ENCODE data around the gene AFF4. TPM values are rescaled to one million over a fixed set of nuclear protein-coding genes. Genes with fewer than 3 reads are reported as not detected.

Gene AFF4
- total RNA-seq, 1 donor from 2014 or later = 87.4 TPM

GRCh38 chr5:132868754-132869153 is 94.7 kb downstream of the AFF4 start:
- H3K27ac Mint-ChIP-seq (ENCODE audit: unreplicated experiment) = peak overlapping the region; percentile 54
- H3K4me1 Mint-ChIP-seq (ENCODE audit: unreplicated experiment) = peaks cover 20% of the 10 kb centered on the region
- no peaks in the 10 kb centered on the region for H3K9me3 Mint-ChIP-seq (ENCODE audit: unreplicated experiment)
- H3K36me3 Mint-ChIP-seq (ENCODE audit: low read depth, unreplicated experiment) = peaks cover 10% of the 10 kb centered on the region
- no peak for DNase-seq (ENCODE audit: low spot score)
- TF ChIP-seq CTCF (IDR thresholded peaks at IDR 0.05; ENCODE audit: unreplicated experiment) = no peak
- peaks cover 14% of the 10 kb centered on the region for H3K27me3 Mint-ChIP-seq (ENCODE audit: unreplicated experiment)
- no peak overlapping the region for H3K4me3 Mint-ChIP-seq (ENCODE audit: unreplicated experiment)

- Mint-ChIP-seq H3K4me1 (ENCODE audit: unreplicated experiment) (peaks cover 20% of the 10 kb centered on the region), H3K9me3 (ENCODE audit: unreplicated experiment) (no peaks in the 10 kb centered on the region), H3K36me3 (ENCODE audit: low read depth, unreplicated experiment) (peaks cover 4% of the 10 kb centered on the region), H3K4me3 (ENCODE audit: unreplicated experiment) (peak overlapping the region; percentile 99), H3K27ac (ENCODE audit: unreplicated experiment) (peak overlapping the region; percentile 98), H3K27me3 (ENCODE audit: unreplicated experiment) (peaks cover 8% of the 10 kb centered on the region)
- DNase-seq (ENCODE audit: low spot score) = no peak
- TF ChIP-seq CTCF (IDR thresholded peaks at IDR 0.05; ENCODE audit: unreplicated experiment) = no peak
Observed at GRCh38 chr5:132867046-132867451, 96.4 kb downstream of the AFF4 start.

GRCh38 chr5:132866342-132867045 is 96.9 kb downstream of the AFF4 start, which contains the start of the genes GDF9 and UQCRQ:
Gene GDF9, minus strand, starts transcription at chr5:132866469. Its CDS starts 1,936 bp downstream, at chr5:132864533.
Gene UQCRQ, plus strand, starts transcription at chr5:132866642. Its CDS starts 240 bp downstream, at chr5:132866882.
- Mint-ChIP-seq H3K27me3 (ENCODE audit: unreplicated experiment) (peaks cover 8% of the 10 kb centered on the region), H3K27ac (ENCODE audit: unreplicated experiment) (peak within 1 kb of the TSS; percentile 98), H3K36me3 (ENCODE audit: low read depth, unreplicated experiment) (peaks cover 4% of the 10 kb centered on the region), H3K9me3 (ENCODE audit: unreplicated experiment) (no peaks in the 10 kb centered on the region), H3K4me3 (ENCODE audit: unreplicated experiment) (peak within 1 kb of the TSS; percentile 99), H3K4me1 (ENCODE audit: unreplicated experiment) (peaks cover 20% of the 10 kb centered on the region)
- TF ChIP-seq CTCF (IDR thresholded peaks at IDR 0.05; ENCODE audit: unreplicated experiment) = no peak
- DNase-seq (ENCODE audit: low spot score) = peak; percentile 89

GRCh38 chr5:132865668-132866341 is 97.6 kb downstream of the AFF4 start:
- no peak for TF ChIP-seq CTCF (IDR thresholded peaks at IDR 0.05; ENCODE audit: unreplicated experiment)
- Mint-ChIP-seq H3K4me1 (ENCODE audit: unreplicated experiment) (peaks cover 20% of the 10 kb centered on the region), H3K27me3 (ENCODE audit: unreplicated experiment) (peaks cover 8% of the 10 kb centered on the region), H3K36me3 (ENCODE audit: low read depth, unreplicated experiment) (peaks cover 3% of the 10 kb centered on the region), H3K27ac (ENCODE audit: unreplicated experiment) (peak overlapping the region; percentile 98), H3K9me3 (ENCODE audit: unreplicated experiment) (no peaks in the 10 kb centered on the region), H3K4me3 (ENCODE audit: unreplicated experiment) (peak overlapping the region; percentile 99)
- no peak for DNase-seq (ENCODE audit: low spot score)

GRCh38 chr5:132860742-132861141 is 102.7 kb downstream of the AFF4 start:
- Mint-ChIP-seq H3K27ac (ENCODE audit: unreplicated experiment) (no peak overlapping the region), H3K36me3 (ENCODE audit: low read depth, unreplicated experiment) (no peaks in the 10 kb centered on the region), H3K4me1 (ENCODE audit: unreplicated experiment) (peaks cover 6% of the 10 kb centered on the region), H3K4me3 (ENCODE audit: unreplicated experiment) (no peak overlapping the region), H3K9me3 (ENCODE audit: unreplicated experiment) (no peaks in the 10 kb centered on the region), H3K27me3 (ENCODE audit: unreplicated experiment) (peaks cover 4% of the 10 kb centered on the region)
- no peak for TF ChIP-seq CTCF (IDR thresholded peaks at IDR 0.05; ENCODE audit: unreplicated experiment)
- DNase-seq (ENCODE audit: low spot score) = no peak
